Neural progenitor cell (in vitro differentiated cells): ENCODE results near the gene TXNRD3. TPM values are rescaled to one million over a fixed set of nuclear protein-coding genes. Genes with fewer than 3 reads are reported as not detected.

Experiments used
- DNase-seq: peaks from one replicate; pipeline ENCODE4 v3.0.0-alpha.2; 2016; ENCODE audit warnings: low spot score
- H2AFZ ChIP-seq: fragments of 200-600 bp; sonication (generic); replicated peaks from 2 replicates; pipeline ENCODE4 v1.6.1; 2016; ENCODE audit warnings: antibody characterized with exemption
- H3F3A ChIP-seq: fragments of 200-600 bp; sonication (generic); 2 replicates; pipeline ENCODE4 v1.6.1; 2016; ENCODE audit warnings: antibody characterized with exemption, low read depth
- H3K27ac ChIP-seq: fragments of 200-600 bp; sonication (generic); 2 replicates; pipeline ENCODE4 v1.5.1; 2016; ENCODE audit warnings: mild to moderate bottlenecking
- H3K27me3 ChIP-seq: fragments of 200-600 bp; sonication (generic); 2 replicates; pipeline ENCODE4 v1.6.1; 2016; ENCODE audit warnings: mild to moderate bottlenecking, moderate library complexity
- H3K36me3 ChIP-seq: fragments of 200-600 bp; sonication (generic); 2 replicates; pipeline ENCODE4 v1.5.1; 2016
- H3K4me1 ChIP-seq: fragments of 200-600 bp; sonication (generic); 2 replicates; pipeline ENCODE4 v1.6.1; 2016; ENCODE audit warnings: mixed run types
- H3K4me2 ChIP-seq: fragments of 200-600 bp; sonication (generic); 2 replicates; pipeline ENCODE4 v1.6.1; 2016
- H3K4me3 ChIP-seq: fragments of 200-600 bp; sonication (generic); 2 replicates; pipeline ENCODE4 v1.5.1; 2016
- H3K79me2 ChIP-seq: fragments of 200-600 bp; sonication (generic); 2 replicates; pipeline ENCODE4 v1.6.1; 2016; ENCODE audit warnings: low read depth
- H3K9ac ChIP-seq: fragments of 200-600 bp; sonication (generic); 2 replicates; pipeline ENCODE4 v1.6.1; 2016
- H3K9me3 ChIP-seq: fragments of 200-600 bp; sonication (generic); 2 replicates; pipeline ENCODE4 v1.5.1; 2016; ENCODE audit warnings: low read depth
- H4K20me1 ChIP-seq: fragments of 200-600 bp; sonication (generic); 2 replicates; pipeline ENCODE4 v1.6.1; 2016; ENCODE audit warnings: low read depth
- H3K27ac Mint-ChIP-seq: 3 replicates; pipeline ENCODE4 v1.8.0; 2021; ENCODE audit warnings: mixed read lengths
- H3K27me3 Mint-ChIP-seq: 2 replicates; pipeline ENCODE4 v1.8.0; 2022; ENCODE audit warnings: low read depth, mild to moderate bottlenecking, inconsistent platforms, moderate library complexity, mixed read lengths; ENCODE audit not compliant: insufficient read depth
- H3K36me3 Mint-ChIP-seq: 3 replicates; pipeline ENCODE4 v1.8.0; 2021; ENCODE audit warnings: mixed read lengths
- H3K4me1 Mint-ChIP-seq: 3 replicates; pipeline ENCODE4 v1.8.0; 2021; ENCODE audit warnings: mixed read lengths
- H3K4me3 Mint-ChIP-seq: 3 replicates; pipeline ENCODE4 v1.8.0; 2021; ENCODE audit warnings: mild to moderate bottlenecking, moderate library complexity, mixed read lengths
- H3K9me3 Mint-ChIP-seq: 3 replicates; pipeline ENCODE4 v1.8.0; 2020; ENCODE audit warnings: mixed read lengths
- EZH2 ChIP-seq: fragments of 200-600 bp; sonication (generic); IDR thresholded peaks from 2 replicates; pipeline ENCODE4 v1.6.1; 2017; ENCODE audit warnings: antibody characterized with exemption, mild to moderate bottlenecking, moderate library complexity
- EZH2phosphoT487 ChIP-seq: fragments of 200-600 bp; sonication (generic); IDR thresholded peaks from 2 replicates; pipeline ENCODE4 v1.6.1; 2017; ENCODE audit warnings: antibody characterized with exemption
- total RNA-seq: library from RNA; depleted of rRNA; stranded (reverse); fragments of >200 nt; gene quantifications from 2 replicates; pipeline ENCODE4 v1.2.3, GENCODE V29; 2015; ENCODE audit warnings: low replicate concordance
- TF ChIP-seq, protein P1 (sequence below): fragments of 200-600 bp; sonication (generic); IDR thresholded peaks from 2 replicates; pipeline ENCODE4 v1.5.1; 2017; ENCODE audit warnings: antibody characterized with exemption, mild to moderate bottlenecking

The TXNRD3 gene
- total RNA-seq, 1 donor from 2014 or later: 10.3 TPM

DNA sequence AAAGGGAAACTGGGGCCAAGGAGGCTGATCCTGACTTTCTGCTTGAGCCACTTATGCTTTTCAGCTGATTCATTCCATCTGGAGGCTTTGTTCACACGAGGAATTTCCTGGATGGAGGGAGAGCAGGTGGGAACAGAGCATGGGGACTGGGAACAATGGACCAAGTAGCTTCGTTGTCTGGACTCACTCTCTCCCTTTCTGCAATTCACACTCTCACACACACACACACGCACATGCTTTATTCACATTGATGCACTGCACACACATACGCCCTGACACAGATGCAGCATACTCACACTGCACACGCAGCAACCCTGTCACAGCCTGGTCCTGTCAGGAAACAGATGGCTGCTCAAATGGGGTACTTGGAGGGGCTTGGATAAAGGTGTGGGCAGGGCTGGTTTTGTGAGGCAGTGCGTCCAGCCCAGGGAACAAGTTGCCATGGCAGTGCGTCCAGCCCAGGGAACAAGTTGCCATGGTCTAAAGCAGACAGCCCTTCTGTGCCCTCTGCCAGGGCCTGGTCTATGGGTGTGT lies 29.4 kb upstream of the TXNRD3 start:
- Histone ChIP-seq H3K79me2 (no peaks in the 10 kb centered on the region), H3K4me3 (no peak overlapping the region), H2AFZ (no peak overlapping the region), H3K27me3 (peaks cover 20% of the 10 kb centered on the region), H3K9me3 (no peaks in the 10 kb centered on the region), H3F3A (no peaks in the 10 kb centered on the region), H3K4me2 (no peak overlapping the region), H3K36me3 (no peaks in the 10 kb centered on the region), H3K9ac (no peak overlapping the region), H4K20me1 (no peaks in the 10 kb centered on the region), H3K4me1 (peaks cover 23% of the 10 kb centered on the region), H3K27ac (no peak overlapping the region)
- peaks cover 17% of the 10 kb centered on the region for H3K27me3 Mint-ChIP-seq
- no peaks in the 10 kb centered on the region for H3K9me3 Mint-ChIP-seq
- H3K27ac Mint-ChIP-seq: peak overlapping the region; percentile 18
- no peaks in the 10 kb centered on the region for H3K36me3 Mint-ChIP-seq
- H3K4me3 Mint-ChIP-seq: no peak overlapping the region
- peak; percentile 63 for DNase-seq
- TF ChIP-seq EZH2 (no peak), EZH2phosphoT487 (no peak)
- TF ChIP-seq, protein P1, sequence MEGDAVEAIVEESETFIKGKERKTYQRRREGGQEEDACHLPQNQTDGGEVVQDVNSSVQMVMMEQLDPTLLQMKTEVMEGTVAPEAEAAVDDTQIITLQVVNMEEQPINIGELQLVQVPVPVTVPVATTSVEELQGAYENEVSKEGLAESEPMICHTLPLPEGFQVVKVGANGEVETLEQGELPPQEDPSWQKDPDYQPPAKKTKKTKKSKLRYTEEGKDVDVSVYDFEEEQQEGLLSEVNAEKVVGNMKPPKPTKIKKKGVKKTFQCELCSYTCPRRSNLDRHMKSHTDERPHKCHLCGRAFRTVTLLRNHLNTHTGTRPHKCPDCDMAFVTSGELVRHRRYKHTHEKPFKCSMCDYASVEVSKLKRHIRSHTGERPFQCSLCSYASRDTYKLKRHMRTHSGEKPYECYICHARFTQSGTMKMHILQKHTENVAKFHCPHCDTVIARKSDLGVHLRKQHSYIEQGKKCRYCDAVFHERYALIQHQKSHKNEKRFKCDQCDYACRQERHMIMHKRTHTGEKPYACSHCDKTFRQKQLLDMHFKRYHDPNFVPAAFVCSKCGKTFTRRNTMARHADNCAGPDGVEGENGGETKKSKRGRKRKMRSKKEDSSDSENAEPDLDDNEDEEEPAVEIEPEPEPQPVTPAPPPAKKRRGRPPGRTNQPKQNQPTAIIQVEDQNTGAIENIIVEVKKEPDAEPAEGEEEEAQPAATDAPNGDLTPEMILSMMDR: no peak
- H3K4me1 Mint-ChIP-seq: peaks cover 31% of the 10 kb centered on the region

- H3K36me3 Mint-ChIP-seq: no peaks in the 10 kb centered on the region
- TF ChIP-seq EZH2phosphoT487: no peak
- TF ChIP-seq, protein P1: no peak
Observed at GRCh38 chr3:126683069-126683468, 28.1 kb upstream of the TXNRD3 start.

DNA sequence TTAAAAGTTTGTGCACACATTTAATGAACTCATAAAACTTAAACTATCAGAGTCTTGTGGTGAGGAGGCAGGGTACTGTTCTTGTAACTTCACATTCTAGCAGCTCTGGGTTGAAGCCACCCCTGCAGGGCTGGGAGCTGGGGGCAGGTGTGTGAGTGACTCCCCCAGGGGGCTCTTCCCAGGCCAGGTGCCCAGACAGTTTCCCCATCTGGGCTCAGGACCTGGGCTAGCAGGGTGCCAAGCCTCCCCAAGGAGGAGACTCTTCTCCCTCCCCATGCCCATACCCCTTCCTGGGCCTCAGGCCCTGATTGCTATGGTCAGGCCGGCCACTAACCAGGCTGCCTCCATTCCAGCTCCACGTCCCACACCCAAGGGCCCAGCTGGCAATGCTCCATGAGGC lies 27.1 kb upstream of the TXNRD3 start:
- TF ChIP-seq, protein P1: no peak
- TF ChIP-seq EZH2phosphoT487: no peak
- no peak for TF ChIP-seq EZH2
- peaks cover 28% of the 10 kb centered on the region for H3K4me1 ChIP-seq
- no peak overlapping the region for H3K27ac ChIP-seq
- peaks cover 42% of the 10 kb centered on the region for H3K27me3 ChIP-seq
- Mint-ChIP-seq H3K9me3 (no peaks in the 10 kb centered on the region), H3K27me3 (peaks cover 23% of the 10 kb centered on the region), H3K4me1 (peaks cover 37% of the 10 kb centered on the region), H3K4me3 (no peak overlapping the region), H3K27ac (no peak overlapping the region), H3K36me3 (no peaks in the 10 kb centered on the region)
- no peak overlapping the region for H2AFZ ChIP-seq
- H3K4me3 ChIP-seq: no peak overlapping the region
- no peak overlapping the region for H3K9ac ChIP-seq
- DNase-seq: no peak
- no peaks in the 10 kb centered on the region for H3K9me3 ChIP-seq
- no peaks in the 10 kb centered on the region for H3F3A ChIP-seq
- H4K20me1 ChIP-seq: no peaks in the 10 kb centered on the region
- H3K36me3 ChIP-seq: no peaks in the 10 kb centered on the region
- H3K79me2 ChIP-seq: no peaks in the 10 kb centered on the region
- H3K4me2 ChIP-seq: no peak overlapping the region

More at GRCh38 chr3:126683069-126683468, 28.1 kb upstream of the TXNRD3 start:
- no peak for DNase-seq
- Mint-ChIP-seq H3K27me3 (peaks cover 21% of the 10 kb centered on the region), H3K4me1 (peaks cover 37% of the 10 kb centered on the region), H3K9me3 (no peaks in the 10 kb centered on the region), H3K4me3 (no peak overlapping the region), H3K27ac (no peak overlapping the region)
- Histone ChIP-seq H3K9me3 (no peaks in the 10 kb centered on the region), H3F3A (no peaks in the 10 kb centered on the region), H3K27me3 (peaks cover 31% of the 10 kb centered on the region), H2AFZ (no peak overlapping the region), H3K79me2 (no peaks in the 10 kb centered on the region), H3K9ac (no peak overlapping the region), H3K4me2 (no peak overlapping the region), H4K20me1 (no peaks in the 10 kb centered on the region), H3K4me1 (peaks cover 28% of the 10 kb centered on the region), H3K27ac (no peak overlapping the region), H3K36me3 (no peaks in the 10 kb centered on the region), H3K4me3 (no peak overlapping the region)
